Muscle of arm (tissue), 12 donors: Measurements from ENCODE around the gene GSN. TPM values are rescaled to one million over a fixed set of nuclear protein-coding genes. Genes with fewer than 3 reads are reported as not detected.

Experiments
- DNase-seq: peaks from one replicate; pipeline ENCODE4 v3.0.0-alpha.2; 2013
- polyA plus RNA-seq, 12 donors: library from polyadenylated mRNA; unstranded; fragments of 120-200 nt; gene quantifications; one replicate each; pipeline ENCODE4 v1.2.1, GENCODE V29; 2013; ENCODE audit not compliant: insufficient read length in 12 of 12

Gene GSN
- polyA plus RNA-seq, 12 donors, result 210 to 597 (median 263) TPM

DNA sequence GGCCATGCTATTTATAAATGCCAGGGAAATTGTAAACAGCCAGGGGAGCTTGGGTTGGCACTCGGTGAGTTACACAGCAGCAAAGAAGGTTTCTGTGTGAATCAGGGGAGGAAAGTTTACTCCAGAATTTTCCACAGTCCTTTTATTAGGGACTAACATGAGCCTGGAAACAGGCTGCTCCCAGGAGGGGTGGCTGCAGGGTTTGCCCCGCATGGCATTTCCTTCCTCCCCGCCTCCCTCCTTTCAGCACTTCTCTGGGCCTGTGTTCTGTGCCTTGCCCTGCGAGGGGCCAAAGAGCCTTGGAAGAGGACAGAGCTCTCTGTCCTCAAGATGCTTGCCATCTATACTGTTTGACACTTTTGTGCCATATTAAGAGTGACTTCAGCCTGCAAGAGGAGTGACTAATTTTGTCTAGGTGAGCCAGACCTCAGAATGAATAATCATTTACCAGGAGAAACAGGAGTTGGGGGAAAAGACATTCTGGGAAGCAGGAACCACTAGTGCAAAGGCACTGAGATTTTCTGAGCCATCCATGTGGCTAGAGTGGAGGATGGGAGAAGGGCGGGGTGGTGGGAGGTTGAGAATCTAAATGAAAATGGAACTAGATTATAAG lies 1.8 kb downstream of the GSN start:
- DNase-seq, result no peak

GRCh38 chr9:121271368-121272341 lies 3.7 kb downstream of the GSN start:
- peak; percentile 75 for DNase-seq

- DNase-seq, result no peak
These were observed 4.5 kb downstream of the GSN start for GRCh38 chr9:121272401-121272948.

- DNase-seq, result no peak
These were observed 5.3 kb downstream of the GSN start for GRCh38 chr9:121273064-121273775.

GRCh38 chr9:121274851-121275250 lies 6.9 kb downstream of the GSN start:
- DNase-seq, result no peak

DNA sequence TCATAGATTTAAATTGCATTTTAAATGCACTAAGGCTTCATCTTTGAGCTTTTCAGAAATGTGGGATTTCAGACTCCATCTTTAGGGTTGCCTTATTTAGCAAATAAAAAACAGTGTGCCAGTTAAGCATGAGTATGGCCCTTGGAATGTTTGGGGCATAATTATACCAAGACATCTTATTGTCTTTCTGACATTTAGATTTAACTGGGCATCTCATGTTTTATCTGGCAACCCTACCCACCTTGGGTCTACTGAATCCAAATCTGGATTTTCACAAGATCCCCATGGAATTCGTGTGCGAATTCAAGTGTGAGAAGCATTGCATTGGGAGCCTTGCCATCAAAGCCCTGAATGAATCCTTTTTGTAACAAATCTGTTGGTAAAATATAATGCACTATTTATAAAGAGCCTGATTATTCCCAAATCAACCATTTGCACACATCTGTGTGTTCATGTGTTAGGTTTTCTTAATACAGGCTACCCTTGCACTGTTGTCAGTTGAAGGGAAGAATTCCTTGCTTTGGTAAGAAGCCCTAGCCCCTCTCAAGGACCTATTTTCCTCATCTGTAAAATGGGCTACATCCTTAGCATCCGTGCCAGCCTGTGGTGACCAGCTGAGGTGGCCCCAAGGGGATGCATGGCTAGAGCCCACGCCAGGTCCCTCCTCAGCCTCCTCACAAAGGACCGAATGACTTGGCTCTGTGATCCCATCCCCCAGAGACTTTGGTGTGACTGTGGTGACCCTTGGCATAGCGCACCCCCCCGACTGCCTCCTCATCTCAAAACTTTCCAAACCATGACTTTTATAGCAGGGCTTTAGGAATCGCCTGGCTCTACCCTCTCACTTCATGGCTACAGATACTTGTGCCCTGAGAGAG lies 8.1 kb downstream of the GSN start:
- no peak for DNase-seq

DNA sequence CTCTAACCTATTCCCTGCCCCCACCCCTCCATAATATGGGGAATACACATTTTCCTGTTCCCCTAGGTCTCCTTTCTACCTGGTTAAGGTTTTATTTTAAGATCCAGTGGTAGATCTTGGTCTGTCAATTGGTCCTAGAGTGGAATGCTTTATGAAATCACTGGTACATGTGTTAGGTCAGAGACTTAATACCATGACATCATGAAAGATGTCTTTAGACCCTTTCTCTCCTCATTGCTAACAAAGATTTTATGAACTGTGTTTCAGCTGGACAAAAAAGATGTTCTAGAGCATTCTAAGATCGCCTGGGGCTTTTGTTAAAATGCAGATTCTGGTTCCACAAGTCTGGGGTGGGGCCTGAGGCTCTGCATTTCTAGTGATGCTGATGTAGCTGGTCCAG lies 9.1 kb downstream of the GSN start:
- DNase-seq, result no peak

DNA sequence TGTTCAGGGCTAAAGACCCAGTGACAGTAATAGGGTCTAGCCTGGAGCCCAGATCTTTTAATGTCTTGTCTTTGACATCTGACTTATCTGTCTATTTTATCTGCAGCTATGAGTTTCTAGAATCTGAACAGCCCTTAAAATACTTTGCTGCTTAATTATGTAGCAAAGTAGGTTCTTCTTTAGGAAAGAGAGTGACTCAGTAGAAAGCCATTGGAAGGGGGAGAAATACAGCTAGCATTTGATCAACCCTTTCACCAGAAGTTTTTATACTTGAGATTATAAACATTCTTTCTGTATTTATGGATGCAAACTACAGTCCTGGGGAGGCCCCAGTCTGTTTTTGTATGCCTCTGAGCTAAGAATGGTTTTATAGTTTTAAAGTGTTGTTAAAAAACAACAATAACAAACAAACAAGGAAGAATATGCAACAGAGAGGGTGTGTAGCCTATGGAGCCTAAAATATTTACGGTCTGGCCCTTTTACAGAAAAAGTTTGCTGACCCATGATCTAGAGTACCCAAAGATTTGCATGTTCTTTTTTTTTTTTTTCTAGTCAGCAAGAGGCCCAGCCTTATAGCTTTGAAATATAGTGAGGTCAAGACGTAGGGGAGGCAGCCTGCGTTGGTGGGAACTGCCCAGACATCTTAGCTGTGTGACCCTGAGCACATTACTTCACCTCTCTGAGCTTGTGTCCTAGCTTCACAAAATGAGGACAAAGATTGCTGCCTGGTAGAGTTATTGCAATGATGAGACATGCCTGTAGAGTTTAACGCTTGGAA lies 9.7 kb downstream of the GSN start:
- no peak for DNase-seq

GRCh38 chr9:121278477-121279261 lies 10.7 kb downstream of the GSN start:
- DNase-seq, result peak; percentile 91

DNA sequence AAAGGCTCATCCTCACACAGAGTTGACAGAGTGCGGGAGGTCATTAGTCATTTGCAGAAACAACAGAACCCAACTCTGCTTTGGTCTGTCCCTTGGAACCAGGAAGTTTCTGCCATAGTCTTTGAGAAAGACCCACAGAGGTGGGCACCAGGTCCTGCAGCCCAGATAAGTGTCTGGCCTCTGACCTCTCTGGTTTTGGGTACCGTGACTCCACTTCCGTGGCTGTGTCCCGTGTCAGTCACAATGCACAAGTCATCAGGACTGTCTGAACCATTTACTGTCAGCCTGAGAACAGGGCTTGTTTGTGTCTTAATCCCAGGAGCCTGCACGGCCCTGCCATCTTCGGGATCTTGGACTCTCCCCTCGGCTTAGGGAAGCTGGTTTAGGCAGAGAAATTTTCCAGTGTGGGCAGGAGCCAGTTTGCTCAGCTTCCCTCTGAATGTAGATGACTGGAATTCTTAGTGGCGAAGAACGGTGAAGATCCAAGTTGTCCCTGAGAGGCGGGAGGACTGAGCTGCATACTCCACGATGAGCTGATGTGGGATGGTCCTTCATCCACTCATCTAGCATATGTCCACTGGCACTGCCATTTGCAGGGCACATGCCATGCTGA lies 11.9 kb downstream of the GSN start:
- no peak for DNase-seq

GRCh38 chr9:121280715-121281613 lies 13.0 kb downstream of the GSN start:
- no peak for DNase-seq

GRCh38 chr9:121281614-121282276 lies 13.8 kb downstream of the GSN start:
- no peak for DNase-seq

DNA sequence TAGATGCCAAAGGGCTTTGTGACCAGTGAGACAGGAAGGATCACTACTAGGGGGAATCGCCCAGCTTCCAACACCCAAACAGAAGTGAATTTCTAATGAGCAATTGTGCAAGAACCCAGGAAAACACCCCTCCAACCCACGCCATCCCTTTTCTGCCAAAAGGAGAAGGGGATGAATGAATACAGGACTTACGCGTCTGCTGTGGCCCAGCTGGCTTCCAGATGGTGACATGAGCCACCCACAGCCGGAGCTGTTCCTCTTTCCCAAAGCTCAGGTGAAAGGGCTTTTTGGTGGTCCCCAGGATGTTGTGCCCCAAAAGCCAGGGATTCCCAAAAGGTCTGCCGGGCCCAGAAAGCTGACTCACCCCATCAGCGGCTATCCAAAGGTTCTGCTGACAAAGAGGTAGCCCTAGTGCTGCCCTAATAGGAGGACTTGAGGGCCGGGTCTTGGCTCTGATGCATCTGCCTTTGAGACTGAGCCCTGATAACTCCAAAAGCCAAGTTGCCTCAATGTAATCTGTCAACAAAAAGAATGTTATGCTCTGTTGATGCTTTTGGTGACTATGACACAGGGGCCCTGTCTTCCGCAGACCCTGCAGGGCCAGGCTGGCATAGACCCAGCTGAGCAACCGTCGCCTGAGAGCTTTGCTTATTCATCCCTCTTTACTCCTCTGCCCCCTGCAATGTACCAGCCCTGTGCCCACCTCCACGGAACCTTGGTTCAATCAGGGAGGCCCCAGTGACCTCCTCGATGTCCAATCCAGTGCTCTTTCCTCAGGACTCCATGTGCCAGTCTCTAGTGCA lies 14.5 kb downstream of the GSN start:
- no peak for DNase-seq

DNA sequence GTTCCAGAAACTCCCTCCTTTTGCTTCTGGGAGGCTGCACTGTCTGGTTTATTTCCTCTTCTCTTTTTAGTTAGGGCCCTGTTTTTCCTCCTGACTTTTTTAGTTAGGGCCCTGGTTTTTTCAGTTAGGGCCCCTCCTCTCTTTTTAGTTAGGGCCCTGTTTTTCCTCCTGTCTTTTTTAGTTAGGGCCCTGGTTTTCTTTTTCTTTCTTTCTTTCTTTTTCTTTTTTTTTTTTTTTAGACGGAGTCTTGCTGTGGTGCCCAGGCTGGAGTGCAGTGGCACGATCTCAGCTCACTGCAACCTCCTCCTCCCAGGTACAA lies 15.1 kb downstream of the GSN start:
- no peak for DNase-seq

DNA sequence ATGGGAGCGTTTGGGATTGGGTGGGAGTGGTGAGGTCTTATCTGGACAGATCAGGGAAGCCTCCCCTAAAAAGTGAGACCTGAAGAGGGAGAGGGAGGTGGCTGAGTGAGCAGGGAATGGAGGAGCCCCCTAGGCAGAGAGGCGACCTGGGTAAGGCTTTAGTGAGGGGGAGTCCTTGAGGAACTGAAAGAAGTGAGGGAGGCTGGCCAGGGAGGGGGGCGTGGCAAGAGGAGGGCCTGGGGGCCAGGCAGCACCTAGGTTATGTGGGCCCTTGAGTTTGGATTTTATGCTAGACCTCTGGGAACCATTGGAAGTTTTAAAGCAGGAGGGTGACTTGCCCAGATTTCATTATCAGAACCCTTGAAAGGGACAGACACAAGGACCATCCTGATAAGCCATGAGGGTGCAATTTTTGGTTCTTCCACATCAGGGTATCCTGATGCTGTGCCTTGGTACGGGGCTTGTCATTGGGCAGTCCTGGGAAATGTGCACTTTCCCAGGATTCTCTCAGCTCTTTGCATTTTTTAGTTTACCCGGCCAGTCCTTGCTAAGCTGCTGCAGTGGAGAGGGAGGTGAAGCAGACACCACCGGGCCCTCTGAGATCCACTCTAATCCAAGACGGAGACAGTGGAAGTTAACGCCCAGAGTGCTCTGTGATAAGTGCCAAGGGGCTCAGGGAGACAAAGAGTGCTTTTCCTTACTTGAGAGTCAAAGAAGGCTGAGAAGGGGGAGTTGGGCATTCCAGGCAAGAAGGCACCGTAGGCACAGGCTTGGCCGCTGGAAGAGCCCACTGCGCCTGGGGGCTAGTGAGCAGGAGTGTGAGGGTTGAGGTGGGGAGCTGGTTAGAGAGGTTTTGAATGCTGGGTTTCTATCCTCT lies 16.1 kb downstream of the GSN start:
- DNase-seq, result no peak
